GM21825 (cell line): ENCODE measurements around the gene SLFNL1.

Experiments
- ATAC-seq: cut with Tn5 transposase; IDR thresholded peaks from one replicate; pipeline ENCODE4 v1.9.1; 2021; ENCODE audit warnings: mild to moderate bottlenecking, moderate library complexity; ENCODE audit not compliant: unreplicated experiment

SLFNL1 gene

GRCh38 chr1:40966417-40966816, 55.1 kb downstream of the SLFNL1 start:
- no peak for ATAC-seq
